ENCODE results near the gene SLC6A6. TPM values are rescaled to one million over a fixed set of nuclear protein-coding genes. Genes with fewer than 3 reads are reported as not detected.

SLC6A6 gene
- total and polyA plus RNA-seq, 10 of the 15 experiments (the other 5 are each of a cell fraction or from before 2014, with no cell fraction given): 5.6 to 47.0 (median 20.2) TPM

DNA sequence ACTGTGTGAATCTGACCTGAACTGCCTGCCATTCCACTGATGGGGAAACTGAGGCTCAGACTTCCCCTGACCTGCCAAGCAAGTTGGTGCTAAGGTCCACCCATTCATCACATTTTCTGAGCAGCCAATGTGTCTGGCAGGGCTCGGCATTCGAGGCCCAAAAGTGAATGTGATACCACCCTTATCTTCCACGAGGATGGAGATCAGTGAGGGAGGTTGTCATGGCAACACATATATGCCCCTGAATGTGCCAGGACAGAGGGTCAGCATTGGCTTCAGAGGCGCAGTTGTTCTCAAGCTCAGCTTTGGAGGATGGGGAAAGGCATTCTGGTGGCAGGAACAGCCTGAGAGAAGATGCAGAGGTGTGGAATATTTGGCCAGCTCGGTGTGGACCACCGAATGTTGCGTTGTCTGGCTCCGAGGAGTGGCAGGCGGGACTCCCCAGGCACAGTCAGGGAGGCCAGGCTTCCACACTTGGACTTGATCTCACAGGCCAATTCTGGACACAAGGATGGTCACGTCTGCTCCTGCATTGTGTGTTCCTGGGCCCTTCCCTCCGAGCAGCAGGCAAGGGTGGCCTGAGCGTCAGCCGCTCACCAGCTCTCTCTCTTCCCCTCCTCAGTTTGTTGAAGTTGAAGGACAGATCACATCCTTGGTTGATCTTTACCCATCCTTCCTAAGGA, 74.3 kb downstream of the SLC6A6 start:
- no peak overlapping the region for H3K4me3 ChIP-seq
- H2AFZ ChIP-seq (ENCODE audit: control insufficient read depth, low read depth, low read length): no peak overlapping the region
- DNase-seq (ENCODE audit: low read depth, low spot score) (no peak), FAIRE-seq (no peak), ATAC-seq (no peak)
- no peaks in the 10 kb centered on the region for H3K27me3 ChIP-seq (replicated peaks in 1 of 2; ENCODE audit: control insufficient read depth in 2 of 2, insufficient read depth in 2 of 2, low read length in 1 of 2)
- H4K20me1 ChIP-seq (ENCODE audit: control insufficient read depth, insufficient read depth): no peaks in the 10 kb centered on the region
- ChIA-PET POLR2A (no interaction called here), CTCF (interaction anchor here (1.5 kb wide), 1 partner anchor 16 kb away, joined by 3 read pairs; no protein-coding TSS in a partner anchor), RAD21 (ENCODE audit: unreplicated experiment) (interaction anchor here (1.4 kb wide), 1 partner anchor 9 kb away, joined by 3 read pairs; no protein-coding TSS in a partner anchor), SMC1A (ENCODE audit: uncharacterized antibody, unreplicated experiment) (interaction anchor here (0.6 kb wide), 1 partner anchor 57 kb away, joined by 3 read pairs; no protein-coding TSS in a partner anchor)
- no peak overlapping the region for H3K27ac ChIP-seq (ENCODE audit: control insufficient read depth, insufficient read depth)
- H3K9ac ChIP-seq (ENCODE audit: control insufficient read depth, insufficient read depth, low read length): no peak overlapping the region
- no peaks in the 10 kb centered on the region for H3K4me1 ChIP-seq (ENCODE audit: control insufficient read depth, insufficient read depth, low read length)
- no peaks in the 10 kb centered on the region for H3K9me3 ChIP-seq (replicated peaks; ENCODE audit: control insufficient read depth, insufficient read depth, low read length)
- H3K79me2 ChIP-seq (ENCODE audit: control insufficient read depth, insufficient read depth, low read length): no peaks in the 10 kb centered on the region
- intact Hi-C loops (cut with micrococcal nuclease; ENCODE audit: unreplicated experiment): no loop called here
- in situ Hi-C loops (cut with MboI): loop anchor here (5.0 kb wide), 1 partner anchor 274 kb away; no protein-coding TSS in a partner anchor
- 93% methylated on average over 13 of the region's 13 CpGs for WGBS (ENCODE audit: insufficient coverage, insufficient replicate concordance, low lambda C conversion rate, missing lambda C conversion rate)
- H3K36me3 ChIP-seq (ENCODE audit: control insufficient read depth in 2 of 2, insufficient read depth in 2 of 2, low read length in 1 of 2): peaks cover 7 to 12% of the 10 kb centered on the region in 2 experiments
- no TSS peak for BruUV-seq (replicated peaks)
- no peak overlapping the region for H3K4me2 ChIP-seq (ENCODE audit: control insufficient read depth, insufficient read depth)
- TF ChIP-seq IRF5 (IDR thresholded peaks at IDR 0.05; ENCODE audit: borderline replicate concordance): no peak
- TF ChIP-seq SMAD1 (IDR thresholded peaks at IDR 0.05; ENCODE audit: low read depth, partially characterized antibody): no peak
- no peak for TF ChIP-seq ZBTB40 (IDR thresholded peaks at IDR 0.05; ENCODE audit: borderline replicate concordance)
- no peak for TF ChIP-seq NFYA (IDR thresholded peaks at IDR 0.05; ENCODE audit: borderline replicate concordance, low read depth, low read length)
- TF ChIP-seq LARP7 (IDR thresholded peaks at IDR 0.05): no peak
- no peak for TF ChIP-seq USF2 (IDR thresholded peaks at IDR 0.05; ENCODE audit: borderline replicate concordance, low read depth, low read length)
- TF ChIP-seq JUND (IDR thresholded peaks at IDR 0.05; ENCODE audit: low read depth, low read length): no peak
- TF ChIP-seq EED (IDR thresholded peaks at IDR 0.05; ENCODE audit: low read depth): no peak
- no peak for TF ChIP-seq PAX5 (IDR thresholded peaks at IDR 0.05; ENCODE audit: borderline replicate concordance, low read depth, low read length)
- no peak for TF ChIP-seq RAD51 (IDR thresholded peaks at IDR 0.05)
- no peak for TF ChIP-seq USF1 (IDR thresholded peaks at IDR 0.05; ENCODE audit: borderline replicate concordance, extremely low read length, insufficient read depth, low read depth, low read length)
- TF ChIP-seq KAT2A (conservative IDR thresholded peaks at IDR 0.05; ENCODE audit: control insufficient read depth, low read depth, low read length): no peak

All from GM12878 (cell line).